GM06990 (cell line): ENCODE results near the gene ETNPPL.

Source experiments
- DNase-seq: peaks from one replicate; pipeline ENCODE4 v3.0.0-alpha.2; 2011; ENCODE audit not compliant: insufficient read length; ENCODE audit errors: extremely low read depth
- H3K27me3 ChIP-seq: replicated peaks from 2 replicates; pipeline ENCODE4 v1.6.0; 2011; ENCODE audit warnings: low read length; ENCODE audit not compliant: control insufficient read depth, insufficient read depth
- H3K36me3 ChIP-seq: 2 replicates; pipeline ENCODE4 v1.5.1; 2011; ENCODE audit warnings: low read length; ENCODE audit not compliant: control insufficient read depth, insufficient read depth
- H3K4me3 ChIP-seq: replicated peaks from 2 replicates; pipeline ENCODE4 v1.5.1; 2011; ENCODE audit warnings: low read depth, mild to moderate bottlenecking, control low read depth, low read length
- TF ChIP-seq, protein P1 (sequence below): IDR thresholded peaks from 2 replicates; pipeline ENCODE4 v1.5.1; 2011; ENCODE audit warnings: low read length, control low read depth, mild to moderate bottlenecking, inconsistent platforms; ENCODE audit not compliant: insufficient read depth, poor library complexity, severe bottlenecking

Gene ETNPPL

GRCh38 chr4:108787106-108787505 lies 24.3 kb upstream of the ETNPPL start:
- Histone ChIP-seq H3K27me3 (no peaks in the 10 kb centered on the region), H3K4me3 (no peak overlapping the region), H3K36me3 (no peaks in the 10 kb centered on the region)
- DNase-seq = no peak
- TF ChIP-seq, protein P1, sequence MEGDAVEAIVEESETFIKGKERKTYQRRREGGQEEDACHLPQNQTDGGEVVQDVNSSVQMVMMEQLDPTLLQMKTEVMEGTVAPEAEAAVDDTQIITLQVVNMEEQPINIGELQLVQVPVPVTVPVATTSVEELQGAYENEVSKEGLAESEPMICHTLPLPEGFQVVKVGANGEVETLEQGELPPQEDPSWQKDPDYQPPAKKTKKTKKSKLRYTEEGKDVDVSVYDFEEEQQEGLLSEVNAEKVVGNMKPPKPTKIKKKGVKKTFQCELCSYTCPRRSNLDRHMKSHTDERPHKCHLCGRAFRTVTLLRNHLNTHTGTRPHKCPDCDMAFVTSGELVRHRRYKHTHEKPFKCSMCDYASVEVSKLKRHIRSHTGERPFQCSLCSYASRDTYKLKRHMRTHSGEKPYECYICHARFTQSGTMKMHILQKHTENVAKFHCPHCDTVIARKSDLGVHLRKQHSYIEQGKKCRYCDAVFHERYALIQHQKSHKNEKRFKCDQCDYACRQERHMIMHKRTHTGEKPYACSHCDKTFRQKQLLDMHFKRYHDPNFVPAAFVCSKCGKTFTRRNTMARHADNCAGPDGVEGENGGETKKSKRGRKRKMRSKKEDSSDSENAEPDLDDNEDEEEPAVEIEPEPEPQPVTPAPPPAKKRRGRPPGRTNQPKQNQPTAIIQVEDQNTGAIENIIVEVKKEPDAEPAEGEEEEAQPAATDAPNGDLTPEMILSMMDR = no peak

GRCh38 chr4:108786351-108786750 lies 23.5 kb upstream of the ETNPPL start:
- no peak for DNase-seq
- Histone ChIP-seq H3K27me3 (no peaks in the 10 kb centered on the region), H3K36me3 (no peaks in the 10 kb centered on the region), H3K4me3 (no peak overlapping the region)
- TF ChIP-seq, protein P1 = no peak

- TF ChIP-seq, protein P1 = no peak
- Histone ChIP-seq H3K36me3 (no peaks in the 10 kb centered on the region), H3K27me3 (no peaks in the 10 kb centered on the region), H3K4me3 (no peak overlapping the region)
- DNase-seq = no peak
These were observed 21.0 kb upstream of the ETNPPL start for GRCh38 chr4:108783665-108784463.

GRCh38 chr4:108779958-108780357 lies 17.1 kb upstream of the ETNPPL start:
- Histone ChIP-seq H3K27me3 (no peaks in the 10 kb centered on the region), H3K4me3 (no peak overlapping the region), H3K36me3 (no peaks in the 10 kb centered on the region)
- no peak for DNase-seq
- TF ChIP-seq, protein P1 = no peak

- no peak for DNase-seq
- Histone ChIP-seq H3K27me3 (peaks cover 1% of the 10 kb centered on the region; the same call in 1 of the 2 replicates), H3K36me3 (no peaks in the 10 kb centered on the region), H3K4me3 (no peak overlapping the region)
- TF ChIP-seq, protein P1 = no peak
These were observed 14.5 kb upstream of the ETNPPL start for GRCh38 chr4:108777388-108777787.
